DMS53 treated with DMSO at 0.1 percent for 48 hours (cell line): ENCODE results near the gene PLCB1.
"Not testable (repeated sequence)": the region's sequence is repeated elsewhere in the genome, so short reads cannot be mapped to it uniquely, and the experiment has no call there.

Experiments used
- DNase-seq: peaks from one replicate; lab custom pipeline; 2025; ENCODE audit not compliant: unreplicated experiment; lab: John Stamatoyannopoulos, UW

The PLCB1 gene

DNA sequence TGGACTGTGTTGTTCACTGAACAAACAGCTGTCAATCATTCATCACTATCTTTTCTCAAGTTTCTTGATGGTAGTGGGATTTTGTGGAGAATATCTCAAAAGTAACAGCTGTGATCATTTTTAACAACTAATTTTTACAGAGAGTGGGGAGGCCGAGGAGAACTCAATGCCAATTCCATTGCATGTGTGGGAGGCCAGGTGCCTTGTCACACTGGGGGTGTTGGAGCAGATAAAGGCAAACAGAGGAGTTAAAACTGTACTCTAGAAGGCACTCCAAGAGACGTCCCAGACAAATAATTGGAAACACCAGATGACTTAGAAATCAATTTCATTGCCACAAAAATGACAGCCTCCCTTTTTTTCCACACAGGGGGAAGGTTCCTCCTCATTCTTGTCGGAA lies 669.6 kb downstream of the PLCB1 start:
- no peak for DNase-seq

DNA sequence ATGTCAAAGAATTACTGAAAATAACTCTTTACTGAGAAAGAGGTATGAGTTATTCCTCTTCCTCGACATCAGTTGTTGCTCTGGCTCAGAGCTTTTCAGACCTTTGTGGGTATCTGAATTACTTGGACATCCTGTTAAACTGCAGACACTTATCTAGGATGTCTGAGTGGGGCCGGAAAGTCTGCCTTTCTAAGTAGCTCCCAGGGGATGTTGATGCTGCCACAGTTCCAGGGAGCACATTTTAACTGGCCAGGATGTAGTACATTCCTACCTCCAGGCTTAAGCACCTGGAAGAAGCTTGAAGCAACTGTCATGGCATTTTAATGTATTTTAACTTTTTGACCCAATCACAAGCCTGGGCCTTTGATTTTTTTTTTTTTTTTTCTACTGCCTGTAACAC lies 671.0 kb downstream of the PLCB1 start:
- DNase-seq = no peak

GRCh38 chr20:8803941-8804340 lies 671.9 kb downstream of the PLCB1 start:
- DNase-seq = no peak

DNA sequence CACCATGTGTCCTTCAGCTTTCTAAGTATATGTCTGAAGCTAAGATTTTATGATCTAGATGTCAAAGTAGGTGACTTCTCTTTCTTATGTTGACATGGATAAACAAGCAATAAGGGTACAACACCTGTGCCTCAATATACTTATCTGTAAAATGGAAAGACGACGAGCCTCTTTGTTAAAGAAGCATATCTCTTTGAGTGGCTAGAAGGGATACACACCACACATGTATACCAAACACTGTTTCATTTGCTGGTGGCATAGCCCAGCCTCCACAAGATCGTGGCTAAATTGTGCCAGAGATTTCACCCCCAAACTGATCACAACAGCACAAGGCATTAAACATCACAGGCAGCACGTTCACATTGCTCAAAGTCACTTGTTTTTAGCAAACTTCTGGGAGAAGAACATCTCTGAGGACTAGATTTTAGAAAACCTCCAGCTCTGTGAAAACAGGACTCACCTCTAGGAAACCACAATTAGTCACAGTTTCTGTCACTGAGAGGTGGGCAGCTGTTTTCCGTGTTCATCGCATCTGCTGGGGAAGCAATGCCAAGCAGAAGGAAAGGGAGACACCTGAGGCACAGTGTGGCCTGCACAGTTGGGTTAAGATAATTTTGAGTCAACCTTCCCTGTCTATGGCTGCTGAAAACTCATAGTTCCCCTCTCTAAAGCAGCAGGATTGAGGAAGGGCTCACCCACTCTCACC lies 673.8 kb downstream of the PLCB1 start:
- DNase-seq = no peak

GRCh38 chr20:8807480-8808201 lies 675.6 kb downstream of the PLCB1 start:
- DNase-seq = no peak

- no peak for DNase-seq
Observed at GRCh38 chr20:8808202-8808535, 676.1 kb downstream of the PLCB1 start.

DNA sequence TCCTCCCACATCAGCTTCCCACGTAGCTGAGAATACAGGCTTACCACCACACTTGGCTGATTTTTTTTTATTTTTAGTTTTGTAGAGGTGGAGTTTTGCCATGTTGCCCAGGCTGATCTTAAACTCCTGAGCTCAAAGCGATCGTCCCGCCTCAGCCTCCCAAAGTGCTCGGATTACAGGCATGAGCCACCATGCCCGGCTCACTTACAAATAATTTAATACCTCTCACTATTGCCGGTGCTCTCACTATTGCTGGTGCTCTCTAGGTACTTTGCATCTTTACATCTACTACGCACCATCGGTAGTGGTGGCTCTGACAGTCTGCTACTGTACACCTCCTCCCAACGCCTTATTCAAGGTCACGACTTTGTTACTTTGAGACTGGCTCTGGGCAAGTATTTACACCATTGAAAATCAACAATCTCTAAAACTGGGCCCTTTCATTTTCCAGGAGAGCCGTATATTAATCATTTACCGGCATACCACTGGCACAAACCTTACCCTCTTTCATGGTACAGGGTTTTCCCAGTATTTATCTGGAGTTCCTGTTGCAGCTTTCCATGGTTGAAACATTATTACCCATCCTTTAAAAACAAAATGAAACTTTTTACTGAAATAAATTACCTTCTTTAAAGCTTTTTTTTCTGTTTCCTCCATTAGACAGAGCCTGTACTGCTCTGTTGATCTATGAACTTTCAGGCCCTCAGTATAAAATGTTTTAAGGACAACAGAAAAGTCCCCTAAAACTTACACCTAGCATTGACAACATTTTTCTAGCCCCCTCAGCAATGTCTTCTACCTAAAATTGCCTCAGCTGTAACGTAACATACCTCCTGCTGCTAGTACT lies 677.3 kb downstream of the PLCB1 start:
- peak; percentile 21 for DNase-seq

DNA sequence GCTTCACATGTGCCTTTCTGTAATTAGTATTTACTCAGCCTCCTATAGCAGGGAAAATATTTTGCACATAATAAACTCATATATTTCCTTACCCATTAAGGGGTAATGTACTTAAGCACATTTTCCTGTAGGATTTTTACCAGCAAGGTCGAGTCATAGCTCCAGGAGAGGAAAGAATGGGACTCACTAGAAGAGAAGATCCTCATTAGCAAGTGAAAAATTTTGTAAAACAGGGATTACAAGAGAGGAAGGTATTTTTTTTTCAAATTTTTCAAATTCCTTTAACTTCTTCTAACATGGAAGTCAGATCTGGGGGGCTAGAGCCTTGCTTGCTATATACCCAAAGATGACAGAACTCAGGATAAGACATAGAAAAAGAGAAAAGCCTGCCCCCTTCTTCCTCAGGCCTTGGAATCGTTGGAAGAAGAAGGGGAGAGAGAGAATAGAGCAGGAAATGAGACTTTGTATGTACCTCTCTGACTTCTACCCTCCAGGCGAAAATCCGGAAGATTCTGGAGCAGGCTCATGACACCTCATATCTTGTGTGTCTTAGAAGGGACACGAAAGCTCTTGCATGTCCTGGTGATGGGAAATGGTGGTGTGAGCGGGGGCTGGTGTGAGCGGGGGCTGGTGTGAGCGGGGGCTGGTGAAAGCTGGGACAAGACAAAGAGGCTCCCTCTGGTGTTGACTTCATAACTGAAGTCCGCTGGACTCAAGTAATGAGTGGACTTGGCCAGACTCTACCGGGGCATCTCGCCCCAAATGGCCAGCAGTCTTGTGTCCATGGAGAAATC lies 679.9 kb downstream of the PLCB1 start:
- no peak for DNase-seq

- no peak for DNase-seq
Observed at GRCh38 chr20:8812817-8813216, 680.8 kb downstream of the PLCB1 start.

- no peak for DNase-seq
Observed at GRCh38 chr20:8815208-8815607, 683.1 kb downstream of the PLCB1 start.

DNA sequence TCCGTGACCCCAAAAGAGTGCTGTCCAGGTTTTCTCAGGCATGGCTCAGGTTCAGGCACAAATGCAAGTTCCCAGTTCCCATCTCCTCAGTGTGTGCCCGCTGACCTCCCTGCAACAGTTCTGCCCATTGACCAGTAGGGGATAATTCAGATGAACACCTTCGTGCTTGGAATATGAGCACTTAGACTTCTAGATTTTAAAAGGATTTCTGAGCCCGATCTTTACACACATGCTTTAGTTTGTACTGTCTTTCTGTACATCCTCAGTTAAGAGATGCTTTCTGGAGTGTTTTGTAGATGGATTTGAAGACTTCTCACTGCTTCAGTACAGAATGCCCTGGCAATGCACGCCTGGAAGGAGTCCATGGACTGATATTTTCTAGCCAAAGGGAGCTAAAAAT lies 697.2 kb downstream of the PLCB1 start:
- no peak for DNase-seq

- DNase-seq = not testable (repeated sequence)
Observed at GRCh38 chr20:8834294-8834693, 702.2 kb downstream of the PLCB1 start.

- no peak for DNase-seq
Observed at GRCh38 chr20:8834851-8835250, 702.8 kb downstream of the PLCB1 start.

DNA sequence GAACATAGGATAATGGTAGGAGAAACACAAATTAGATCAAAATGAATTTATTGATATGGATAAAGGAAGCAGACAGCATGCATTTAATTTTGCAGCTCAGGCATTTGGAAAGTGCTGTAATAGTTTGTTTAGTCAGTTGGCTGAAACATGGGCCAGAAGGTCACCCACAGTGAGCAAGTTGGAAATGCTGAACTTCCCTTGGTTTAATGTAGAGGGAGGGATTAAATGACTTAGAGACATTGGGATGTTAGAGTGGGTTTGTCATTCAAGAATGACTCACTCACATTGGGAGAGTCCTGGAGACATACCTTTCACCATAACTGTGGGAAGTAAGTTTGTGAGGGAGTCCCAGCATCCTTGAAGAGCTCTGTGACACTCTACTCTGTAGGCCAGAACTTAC lies 705.3 kb downstream of the PLCB1 start:
- DNase-seq = no peak

DNA sequence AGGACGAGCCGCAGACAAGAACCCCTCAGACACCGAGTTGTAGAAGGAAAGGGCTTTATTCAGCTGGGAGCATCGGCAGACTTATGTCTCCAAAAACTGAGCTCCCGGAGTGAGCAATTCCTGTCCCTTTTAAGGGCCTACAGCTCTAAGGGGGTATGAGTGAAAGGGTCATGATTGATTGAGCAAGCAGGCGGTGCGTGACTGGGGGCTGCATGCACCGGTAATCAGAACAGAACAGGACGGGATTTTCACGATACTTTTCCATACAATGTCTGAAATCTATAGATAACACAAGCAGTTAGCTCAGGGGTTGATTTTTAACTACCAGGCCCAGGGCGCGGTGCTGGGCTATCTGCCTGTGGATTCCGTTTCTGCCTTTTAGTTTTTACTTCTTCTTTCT lies 710.5 kb downstream of the PLCB1 start:
- no peak for DNase-seq

DNA sequence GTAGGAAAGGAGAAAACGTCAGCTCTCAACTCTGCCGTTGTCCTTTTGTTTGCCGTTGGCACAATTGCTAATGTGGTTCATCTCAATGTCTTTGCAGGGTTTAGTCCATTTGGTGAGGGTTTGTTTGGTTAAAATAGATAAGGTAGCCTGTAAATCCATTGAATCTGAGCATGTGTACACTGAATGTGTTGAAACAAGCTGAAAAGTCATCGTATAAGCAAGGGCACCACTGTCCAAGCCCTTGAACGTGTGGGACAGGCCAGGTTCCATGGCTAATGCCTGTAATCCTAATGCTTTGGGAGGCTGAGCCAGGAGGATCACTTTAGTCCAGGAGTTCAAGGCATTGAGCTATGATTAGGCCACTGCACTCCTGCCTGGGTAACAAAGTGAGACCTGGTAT lies 712.1 kb downstream of the PLCB1 start:
- DNase-seq = no peak

GRCh38 chr20:8849990-8850389 lies 717.9 kb downstream of the PLCB1 start:
- no peak for DNase-seq

- no peak for DNase-seq
Observed at GRCh38 chr20:8851446-8851845, 719.4 kb downstream of the PLCB1 start.

DNA sequence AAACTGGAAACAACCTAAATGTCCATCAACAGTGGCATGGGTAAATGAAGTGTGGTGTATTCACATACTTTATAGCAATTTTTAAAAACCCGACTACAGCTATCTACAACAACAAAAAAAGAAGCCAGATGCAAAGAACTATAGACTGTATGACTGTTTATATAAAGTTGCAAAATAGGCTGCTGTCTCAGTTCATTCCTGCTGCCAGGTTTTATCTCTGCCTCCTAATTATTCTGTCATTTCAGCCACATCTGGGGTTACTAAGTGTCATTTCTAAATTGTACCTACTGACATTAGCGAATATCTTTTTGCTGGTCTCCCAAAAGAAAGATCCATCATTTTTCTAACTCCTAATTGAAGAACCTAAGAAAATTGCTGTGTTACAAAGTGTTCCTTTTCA lies 719.9 kb downstream of the PLCB1 start:
- DNase-seq = not testable (repeated sequence)

DNA sequence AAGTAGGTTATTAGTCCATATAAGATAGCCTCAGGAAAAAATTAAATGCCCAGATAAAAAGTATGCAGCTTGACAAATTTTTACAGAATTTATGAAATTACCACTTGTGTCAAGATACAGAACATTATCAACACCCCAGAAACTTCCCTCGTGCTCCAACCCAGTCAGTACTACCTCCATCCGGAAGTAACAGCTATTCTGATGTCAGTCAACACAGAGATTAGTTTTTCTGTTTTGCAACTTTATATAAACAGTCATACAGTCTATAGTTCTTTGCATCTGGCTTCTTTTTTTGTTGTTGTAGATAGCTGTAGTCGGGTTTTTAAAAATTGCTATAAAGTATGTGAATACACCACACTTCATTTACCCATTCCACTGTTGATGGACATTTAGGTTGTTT lies 721.1 kb downstream of the PLCB1 start:
- not testable (repeated sequence) for DNase-seq

GRCh38 chr20:8853805-8854338 lies 721.8 kb downstream of the PLCB1 start:
- peak; percentile 72 for DNase-seq
